GM19324 (cell line): ENCODE data around the gene ITGB2.
"Not testable (repeated sequence)": the region's sequence is repeated elsewhere in the genome, so short reads cannot be mapped to it uniquely, and the experiment has no call there.

Experiments used
- ATAC-seq: cut with Tn5 transposase; IDR thresholded peaks from one replicate; pipeline ENCODE4 v1.9.1; 2021; ENCODE audit warnings: mild to moderate bottlenecking, moderate library complexity; ENCODE audit not compliant: unreplicated experiment, low FRiP score

The ITGB2 gene

GRCh38 chr21:44912506-44913412, 7.9 kb downstream of the ITGB2 start:
- not testable (repeated sequence) for ATAC-seq

GRCh38 chr21:44912158-44912473, 8.6 kb downstream of the ITGB2 start:
- no peak for ATAC-seq

GRCh38 chr21:44911384-44912157, 9.1 kb downstream of the ITGB2 start:
- ATAC-seq: no peak

- ATAC-seq: no peak
These were observed 9.7 kb downstream of the ITGB2 start for GRCh38 chr21:44911068-44911383.

GRCh38 chr21:44910229-44911067, 10.3 kb downstream of the ITGB2 start:
- ATAC-seq: no peak

- no peak for ATAC-seq
These were observed 11.0 kb downstream of the ITGB2 start for GRCh38 chr21:44909719-44910118.

- no peak for ATAC-seq
These were observed 11.8 kb downstream of the ITGB2 start for GRCh38 chr21:44908908-44909307.

- no peak for ATAC-seq
These were observed 12.5 kb downstream of the ITGB2 start for GRCh38 chr21:44907966-44908895.

- no peak for ATAC-seq
These were observed 13.3 kb downstream of the ITGB2 start for GRCh38 chr21:44907225-44907965.

- no peak for ATAC-seq
These were observed 15.0 kb downstream of the ITGB2 start for GRCh38 chr21:44905728-44906090.

GRCh38 chr21:44905016-44905727, 15.5 kb downstream of the ITGB2 start:
- no peak for ATAC-seq

GRCh38 chr21:44904141-44904923, 16.4 kb downstream of the ITGB2 start:
- no peak for ATAC-seq

- ATAC-seq: no peak
These were observed 17.0 kb downstream of the ITGB2 start for GRCh38 chr21:44903689-44904088.

- no peak for ATAC-seq
These were observed 17.5 kb downstream of the ITGB2 start for GRCh38 chr21:44903050-44903685.

GRCh38 chr21:44902268-44903049, 18.2 kb downstream of the ITGB2 start:
- ATAC-seq: no peak

GRCh38 chr21:44901391-44902074, 19.2 kb downstream of the ITGB2 start:
- ATAC-seq: no peak
